H1 (cell line): Measurements from ENCODE around the gene FRMD3. TPM values are rescaled to one million over a fixed set of nuclear protein-coding genes. Genes with fewer than 3 reads are reported as not detected.

Experiments used
- CTCF ChIA-PET: fragments of 300-600 bp; sonication (Branson Sonifier 250); formaldehyde crosslinking; loops from one replicate; lab custom pipeline; 2021; ENCODE audit not compliant: partially characterized antibody; lab: Charles Lee
- POLR2A ChIA-PET: fragments of 300-600 bp; sonication (Branson Sonifier 250); formaldehyde crosslinking; loops from one replicate; lab custom pipeline; 2021; ENCODE audit warnings: inconsistent platforms; ENCODE audit not compliant: partially characterized antibody; lab: Charles Lee
- DNase-seq, 2 experiments: peaks; one replicate each; pipeline versions ENCODE4 v3.0.0 to v3.0.0-alpha.2; 2010 to 2022; ENCODE audit warnings: low spot score in 2 of 2, low read depth in 1 of 2, mixed read lengths in 1 of 2
- FAIRE-seq: peaks from 2 replicates; lab custom pipeline; 2011; peaks lifted over from hg19 to GRCh38; lab: Jason Lieb, UNC
- H2AFZ ChIP-seq: 2 replicates; pipeline ENCODE4 v1.8.1; 2012; ENCODE audit warnings: low read length, inconsistent platforms
- H2AK5ac ChIP-seq: 2 replicates; pipeline ENCODE4 v1.6.1; 2013; ENCODE audit warnings: low read depth, low read length
- H2BK120ac ChIP-seq: replicated peaks from 2 replicates; pipeline ENCODE3; 2013; ENCODE audit warnings: low read depth, low read length, inconsistent platforms
- H2BK12ac ChIP-seq: 2 replicates; pipeline ENCODE4 v1.6.1; 2013; ENCODE audit warnings: low read depth, low read length
- H2BK15ac ChIP-seq: 2 replicates; pipeline ENCODE4 v1.6.1; 2013; ENCODE audit warnings: low read length
- H2BK20ac ChIP-seq: 2 replicates; pipeline ENCODE4 v1.6.1; 2013; ENCODE audit warnings: low read length
- H2BK5ac ChIP-seq: 2 replicates; pipeline ENCODE4 v1.6.1; 2013; ENCODE audit warnings: low read depth, low read length
- H3K14ac ChIP-seq: 2 replicates; pipeline ENCODE4 v1.6.1; 2013; ENCODE audit warnings: inconsistent platforms; ENCODE audit not compliant: insufficient read length
- H3K18ac ChIP-seq: 2 replicates; pipeline ENCODE4 v1.6.1; 2013; ENCODE audit warnings: low read length; ENCODE audit errors: extremely low read depth
- H3K23ac ChIP-seq: 2 replicates; pipeline ENCODE4 v1.6.1; 2013; ENCODE audit warnings: inconsistent platforms; ENCODE audit not compliant: insufficient read length
- H3K23me2 ChIP-seq: 2 replicates; pipeline ENCODE4 v1.6.1; 2013; ENCODE audit warnings: low read depth, low read length
- H3K27ac ChIP-seq: 2 replicates; pipeline ENCODE4 v1.6.1; 2011; ENCODE audit warnings: low read depth, low read length, inconsistent platforms
- H3K27me3 ChIP-seq, 4 experiments: replicated peaks in 1 of 4; 1 replicate in 1 of 4; 2 replicates in 3 of 4; pipeline versions ENCODE4 v1.6.1 to v1.8.1; 2011 to 2013; ENCODE audit warnings: low read length in 3 of 4, mild to moderate bottlenecking in 3 of 4, inconsistent platforms in 2 of 4, mixed read lengths in 2 of 4, moderate library complexity in 1 of 4; ENCODE audit not compliant: control insufficient read depth in 3 of 4, insufficient read depth in 3 of 4; ENCODE audit errors: extremely low read depth in 1 of 4
- H3K36me3 ChIP-seq, 4 experiments: 2 replicates each; pipeline versions ENCODE4 v1.6.1 to v1.8.1; 2011 to 2013; ENCODE audit warnings: mild to moderate bottlenecking in 4 of 4, low read length in 3 of 4, moderate library complexity in 2 of 4, control low read depth in 1 of 4, inconsistent platforms in 1 of 4; ENCODE audit not compliant: insufficient read depth in 4 of 4, control insufficient read depth in 2 of 4
- H3K4ac ChIP-seq: replicated peaks from 2 replicates; pipeline ENCODE3; 2013; ENCODE audit warnings: low read length, low read depth, mixed read lengths, inconsistent platforms; ENCODE audit not compliant: insufficient read length
- H3K4me1 ChIP-seq, 4 experiments: replicated peaks in 1 of 4; 1 replicate in 1 of 4; 2 replicates in 3 of 4; pipeline versions ENCODE4 v1.6.1 to v1.8.1; 2011 to 2013; ENCODE audit warnings: low read length in 3 of 4, inconsistent platforms in 2 of 4, mixed read lengths in 1 of 4; ENCODE audit not compliant: insufficient read depth in 4 of 4, control insufficient read depth in 3 of 4
- H3K4me2 ChIP-seq, 2 experiments: 2 replicates each; pipeline versions ENCODE4 v1.6.1 to v1.8.1; 2011 to 2013; ENCODE audit warnings: low read depth in 2 of 2, low read length in 2 of 2, control low read depth in 1 of 2, inconsistent platforms in 1 of 2, mild to moderate bottlenecking in 1 of 2; ENCODE audit not compliant: insufficient read depth in 1 of 2
- H3K4me3 ChIP-seq, 4 experiments: fragments of 200-600, 300-600 bp in 1 of 4; sonication (generic), shearing (Covaris generic), sonication (Bioruptor Twin) in 1 of 4; 2 replicates each; pipeline versions ENCODE4 v1.5.1 to v1.8.1; 2011 to 2016; ENCODE audit warnings: low read length in 4 of 4, low read depth in 3 of 4, control low read depth in 2 of 4, inconsistent platforms in 2 of 4, mild to moderate bottlenecking in 2 of 4, mixed read lengths in 1 of 4, moderate library complexity in 1 of 4; ENCODE audit not compliant: insufficient read depth in 2 of 4; ENCODE audit errors: extremely low read depth in 1 of 4
- H3K56ac ChIP-seq: replicated peaks from 2 replicates; pipeline ENCODE3; 2013; ENCODE audit warnings: low read depth, mild to moderate bottlenecking, mixed read lengths, low read length, inconsistent platforms; ENCODE audit not compliant: insufficient read length
- H3K79me1 ChIP-seq: 2 replicates; pipeline ENCODE4 v1.6.1; 2013; ENCODE audit warnings: low read depth, low read length, control low read depth
- H3K79me2 ChIP-seq, 2 experiments: 2 replicates each; pipeline versions ENCODE4 v1.6.1 to v1.8.1; 2012 to 2013; ENCODE audit warnings: low read length in 2 of 2, mild to moderate bottlenecking in 2 of 2, inconsistent platforms in 1 of 2; ENCODE audit not compliant: insufficient read depth in 2 of 2, control insufficient read depth in 1 of 2
- H3K9ac ChIP-seq, 4 experiments: replicated peaks in 1 of 4; 1 replicate in 1 of 4; 2 replicates in 3 of 4; pipeline versions ENCODE4 v1.6.1 to v1.8.1; 2011 to 2013; ENCODE audit warnings: low read depth in 3 of 4, low read length in 3 of 4, control low read depth in 2 of 4, mild to moderate bottlenecking in 2 of 4, moderate library complexity in 2 of 4, inconsistent platforms in 1 of 4; ENCODE audit errors: extremely low read depth in 1 of 4
- H3K9me3 ChIP-seq, 2 experiments: 2 replicates each; pipeline versions ENCODE4 v1.6.1 to v1.8.1; 2012 to 2013; ENCODE audit warnings: mild to moderate bottlenecking in 2 of 2, moderate library complexity in 2 of 2, control low read depth in 1 of 2, inconsistent platforms in 1 of 2, low read depth in 1 of 2, low read length in 1 of 2, mixed read lengths in 1 of 2; ENCODE audit not compliant: insufficient read depth in 2 of 2
- H4K20me1 ChIP-seq, 2 experiments: replicated peaks in 1 of 2; 2 replicates each; pipeline versions ENCODE3 to v1.8.1; 2011 to 2013; ENCODE audit warnings: inconsistent platforms in 2 of 2, low read length in 2 of 2, mild to moderate bottlenecking in 1 of 2; ENCODE audit not compliant: insufficient read depth in 2 of 2, control insufficient read depth in 1 of 2
- H4K5ac ChIP-seq: 2 replicates; pipeline ENCODE4 v1.6.1; 2013; ENCODE audit warnings: low read length, low read depth, mixed read lengths, inconsistent platforms; ENCODE audit not compliant: insufficient read length
- H4K8ac ChIP-seq: 2 replicates; pipeline ENCODE4 v1.8.0; 2013; ENCODE audit warnings: mild to moderate bottlenecking, moderate library complexity, low read length, inconsistent platforms; ENCODE audit not compliant: insufficient read depth; ENCODE audit errors: extremely low read depth
- H4K91ac ChIP-seq: replicated peaks from 2 replicates; pipeline ENCODE3; 2013; ENCODE audit warnings: low read length, mixed read lengths, inconsistent platforms; ENCODE audit not compliant: insufficient read length
- RAD21 ChIP-seq, 2 experiments: IDR thresholded peaks in 1 of 2; conservative IDR thresholded peaks in 1 of 2; 2 replicates each; pipeline ENCODE4 v1.6.1; 2011; ENCODE audit warnings: low read depth in 2 of 2, low read length in 2 of 2, improper control_type of control experiment in 1 of 2, inconsistent platforms in 1 of 2, mild to moderate bottlenecking in 1 of 2, moderate library complexity in 1 of 2
- RBBP5 ChIP-seq: IDR thresholded peaks from 2 replicates; pipeline ENCODE4 v1.7.1; 2012; ENCODE audit warnings: low read depth, mild to moderate bottlenecking, inconsistent platforms, low read length, moderate library complexity, borderline replicate concordance
- RXRA ChIP-seq: IDR thresholded peaks from 2 replicates; pipeline ENCODE4 v1.6.1; 2011; ENCODE audit warnings: low read depth, mild to moderate bottlenecking, low read length, moderate library complexity; ENCODE audit not compliant: insufficient read depth
- WGBS, 2 experiments: shearing (Covaris generic) in 1 of 2; methylation state at CpG; one replicate each; pipeline versions ENCODE4 v1.1.6 to v1.1.7; 2013 to 2015; ENCODE audit warnings: low lambda C conversion rate in 2 of 2, mixed read lengths in 2 of 2, inconsistent platforms in 1 of 2, low coverage in 1 of 2, missing lambda C conversion rate in 1 of 2; ENCODE audit not compliant: insufficient replicate concordance in 2 of 2, insufficient coverage in 1 of 2, insufficient read length in 1 of 2; ENCODE audit errors: extremely low coverage in 1 of 2, missing lambda C conversion rate in 1 of 2; 5-methylcytosine and 5-hydroxymethylcytosine counted together
- polyA plus RNA-seq, 7 experiments: library from polyadenylated mRNA; depleted of rRNA in 3 of 7; stranded (reverse) in 5 of 7; unstranded in 2 of 7; fragments of >200 nt in 5 of 7; fragments of 200-250 nt in 2 of 7; gene quantifications; 1 replicate in 5 of 7; 2 replicates in 1 of 7; 4 replicates in 1 of 7; pipeline versions ENCODE4 v1.2.1 to v1.2.3, GENCODE V29; 2011 to 2013; ENCODE audit warnings: missing spikeins in 2 of 7, mixed read lengths in 2 of 7
- total RNA-seq: library from RNA; stranded (reverse); fragmentation: NEBNext Ultra II Directional; extraction: Animal tissue kit (Norgen Biotek cat#: 25700); gene quantifications from 2 replicates; pipeline ENCODE4 v1.2.1, GENCODE V29; 2021
- TF ChIP-seq, protein P1 (sequence below): IDR thresholded peaks from 2 replicates; pipeline ENCODE4 v1.6.1; 2012; ENCODE audit warnings: low read length, inconsistent platforms

Gene FRMD3
- total and polyA plus RNA-seq, 2 of the 8 experiments (the other 6 are each of a cell fraction or from before 2014, with no cell fraction given) = 0.15 to 1.4 TPM

DNA sequence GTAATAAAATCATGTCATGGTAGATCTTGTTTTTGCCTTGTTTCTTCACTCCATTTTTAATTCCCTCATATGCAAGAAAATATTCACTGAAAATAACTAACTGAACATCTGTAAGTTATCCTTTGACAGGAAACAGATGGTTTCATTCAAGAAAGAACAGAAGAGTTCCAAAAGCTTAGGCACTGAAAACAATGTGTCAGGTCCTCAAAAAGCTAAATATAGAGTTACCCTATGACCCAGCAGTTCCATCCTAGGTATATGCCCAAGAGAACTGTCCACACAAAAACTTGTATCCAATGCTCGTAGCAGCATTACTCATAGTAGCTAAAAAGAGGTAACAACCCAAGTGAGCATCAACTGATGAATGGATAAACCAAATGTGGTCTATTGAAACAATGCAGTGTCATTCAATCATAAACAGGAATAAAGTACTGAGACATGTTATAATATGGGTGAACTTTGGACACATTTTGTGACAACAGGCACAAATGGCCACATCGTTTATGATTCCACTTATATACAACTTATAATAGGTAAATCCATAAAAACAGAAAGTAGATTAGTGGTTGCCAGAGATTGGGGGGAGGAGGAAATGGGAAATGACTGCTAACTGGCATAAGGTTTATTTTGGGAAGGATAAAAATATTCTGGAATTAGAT lies 231.0 kb downstream of the FRMD3 start:
- H3K36me3 ChIP-seq = no peaks in the 10 kb centered on the region
- H3K4me1 ChIP-seq = peaks cover 0 to 7% (median 0%) of the 10 kb centered on the region in 4 experiments; a peak in 1 of 7 replicates
- 75% methylated on average over 2 of the region's 2 CpGs; no CpG with 5 or more reads in 1 of the 2 experiments for WGBS, 2 experiments
- no peak overlapping the region for H3K14ac ChIP-seq
- no peak for DNase-seq
- no peak overlapping the region for H3K4me3 ChIP-seq
- no peak overlapping the region for H3K18ac ChIP-seq
- H4K20me1 ChIP-seq = no peaks in the 10 kb centered on the region
- no peak overlapping the region for H2BK15ac ChIP-seq
- no peak overlapping the region for H3K23ac ChIP-seq
- no peak overlapping the region for H3K56ac ChIP-seq
- POLR2A ChIA-PET = no interaction called here
- TF ChIP-seq, protein P1, sequence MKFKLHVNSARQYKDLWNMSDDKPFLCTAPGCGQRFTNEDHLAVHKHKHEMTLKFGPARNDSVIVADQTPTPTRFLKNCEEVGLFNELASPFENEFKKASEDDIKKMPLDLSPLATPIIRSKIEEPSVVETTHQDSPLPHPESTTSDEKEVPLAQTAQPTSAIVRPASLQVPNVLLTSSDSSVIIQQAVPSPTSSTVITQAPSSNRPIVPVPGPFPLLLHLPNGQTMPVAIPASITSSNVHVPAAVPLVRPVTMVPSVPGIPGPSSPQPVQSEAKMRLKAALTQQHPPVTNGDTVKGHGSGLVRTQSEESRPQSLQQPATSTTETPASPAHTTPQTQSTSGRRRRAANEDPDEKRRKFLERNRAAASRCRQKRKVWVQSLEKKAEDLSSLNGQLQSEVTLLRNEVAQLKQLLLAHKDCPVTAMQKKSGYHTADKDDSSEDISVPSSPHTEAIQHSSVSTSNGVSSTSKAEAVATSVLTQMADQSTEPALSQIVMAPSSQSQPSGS = no peak
- TF ChIP-seq RXRA (no peak), RBBP5 (no peak), RAD21 (IDR thresholded peaks at IDR 0.05 in 1 of 2, conservative IDR thresholded peaks at IDR 0.05 in 1 of 2; ENCODE audit: low read depth in 2 of 2, low read length in 2 of 2) (no peak)
- H3K27me3 ChIP-seq = no peaks in the 10 kb centered on the region
- no peak overlapping the region for H3K27ac ChIP-seq
- H2BK120ac ChIP-seq = no peak overlapping the region
- H3K9ac ChIP-seq = no peak overlapping the region
- CTCF ChIA-PET = no interaction called here
- FAIRE-seq = no peak
- no peaks in the 10 kb centered on the region for H3K79me1 ChIP-seq
- H2BK12ac ChIP-seq = no peak overlapping the region
- H2AFZ ChIP-seq = no peak overlapping the region
- no peaks in the 10 kb centered on the region for H3K79me2 ChIP-seq
- no peak overlapping the region for H2BK5ac ChIP-seq
- no peak overlapping the region for H2AK5ac ChIP-seq
- no peaks in the 10 kb centered on the region for H3K9me3 ChIP-seq
- H3K4ac ChIP-seq = no peak overlapping the region
- no peak overlapping the region for H4K5ac ChIP-seq
- no peak overlapping the region for H2BK20ac ChIP-seq
- no peak overlapping the region for H4K91ac ChIP-seq
- no peaks in the 10 kb centered on the region for H3K23me2 ChIP-seq
- H3K4me2 ChIP-seq = no peak overlapping the region
- no peak overlapping the region for H4K8ac ChIP-seq
